Measurements from ENCODE around the gene HSD11B1L.

HSD11B1L gene

DNA sequence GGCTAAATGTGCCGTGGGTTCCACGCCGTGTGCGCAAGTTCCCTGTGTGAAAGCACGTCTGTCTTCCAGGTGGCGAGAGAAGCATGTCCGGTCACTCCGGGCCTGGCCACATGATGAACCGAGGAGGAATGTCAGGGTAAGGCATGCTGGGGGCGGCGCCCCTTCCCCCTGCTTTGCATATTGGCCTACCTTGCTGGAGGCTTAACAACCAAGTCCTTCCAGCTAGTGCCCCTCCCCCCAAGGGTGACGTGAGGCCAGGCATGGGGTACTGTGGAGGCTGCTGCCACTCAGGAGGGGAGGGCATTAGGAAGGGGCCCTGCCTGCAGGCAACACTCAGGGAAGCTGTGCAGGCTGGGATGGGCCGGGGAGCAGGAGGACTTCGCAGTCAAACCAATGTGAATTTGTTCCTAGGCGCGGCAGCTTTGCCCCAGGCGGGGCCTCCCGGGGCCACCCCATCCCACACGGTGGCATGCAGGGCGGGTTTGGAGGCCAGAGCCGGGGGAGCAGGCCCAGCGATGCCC is 13.0 kb upstream of the HSD11B1L start:
- H3K4me3 ChIP-seq (ENCODE audit: low read depth in 1 of 2, low read length in 2 of 2) = no peak overlapping the region
- no peak overlapping the region for H3K9ac ChIP-seq (ENCODE audit: low read length)
- H3K9me3 ChIP-seq (ENCODE audit: low read length) = no peaks in the 10 kb centered on the region
- H3K4me1 ChIP-seq (ENCODE audit: insufficient read depth, low read length) = no peaks in the 10 kb centered on the region
- no peak overlapping the region for H3K27ac ChIP-seq (ENCODE audit: low read depth, low read length)
- H3K36me3 ChIP-seq (ENCODE audit: insufficient read depth, low read length) = peaks cover 58% of the 10 kb centered on the region
- no peaks in the 10 kb centered on the region for H3K27me3 ChIP-seq (ENCODE audit: control insufficient read depth in 1 of 2, insufficient read depth in 2 of 2, low read length in 2 of 2)

DNA sequence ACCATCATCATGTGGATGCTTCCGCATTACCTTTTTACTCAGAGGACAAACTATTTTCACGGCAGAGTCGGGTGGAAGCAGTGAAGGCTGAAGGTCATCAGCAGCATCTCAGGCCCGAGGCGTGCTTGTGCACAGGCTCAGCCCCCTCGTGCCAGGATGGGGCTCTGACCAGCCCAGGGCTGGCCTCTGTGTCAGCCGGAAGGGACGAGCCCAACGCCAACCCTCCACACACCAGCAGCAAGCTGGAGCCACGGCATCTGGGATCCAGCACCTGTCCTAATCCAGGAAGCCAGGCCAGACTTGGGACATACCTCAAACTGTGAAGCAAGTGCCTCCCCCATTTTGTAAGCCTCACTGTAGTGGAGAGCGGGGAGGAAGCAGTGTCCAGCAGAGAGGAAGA is 11.6 kb upstream of the HSD11B1L start:
- H3K9ac ChIP-seq (ENCODE audit: low read length) = no peak overlapping the region
- H3K27me3 ChIP-seq (ENCODE audit: control insufficient read depth in 1 of 2, insufficient read depth in 2 of 2, low read length in 2 of 2) = no peaks in the 10 kb centered on the region
- H3K4me1 ChIP-seq (ENCODE audit: insufficient read depth, low read length) = no peaks in the 10 kb centered on the region
- H3K9me3 ChIP-seq (ENCODE audit: low read length) = no peaks in the 10 kb centered on the region
- peaks cover 48% of the 10 kb centered on the region for H3K36me3 ChIP-seq (ENCODE audit: insufficient read depth, low read length)
- no peak overlapping the region for H3K4me3 ChIP-seq (ENCODE audit: low read depth in 1 of 2, low read length in 2 of 2)
- H3K27ac ChIP-seq (ENCODE audit: low read depth, low read length) = no peak overlapping the region

GRCh38 chr19:5671600-5671999 is 9.2 kb upstream of the HSD11B1L start:
- no peak overlapping the region for H3K9ac ChIP-seq (ENCODE audit: low read length)
- no peak overlapping the region for H3K4me3 ChIP-seq (ENCODE audit: low read depth in 1 of 2, low read length in 2 of 2)
- H3K9me3 ChIP-seq (ENCODE audit: low read length) = no peaks in the 10 kb centered on the region
- peaks cover 25% of the 10 kb centered on the region for H3K36me3 ChIP-seq (ENCODE audit: insufficient read depth, low read length)
- no peaks in the 10 kb centered on the region for H3K27me3 ChIP-seq (ENCODE audit: control insufficient read depth in 1 of 2, insufficient read depth in 2 of 2, low read length in 2 of 2)
- no peak overlapping the region for H3K27ac ChIP-seq (ENCODE audit: low read depth, low read length)
- no peaks in the 10 kb centered on the region for H3K4me1 ChIP-seq (ENCODE audit: insufficient read depth, low read length)

DNA sequence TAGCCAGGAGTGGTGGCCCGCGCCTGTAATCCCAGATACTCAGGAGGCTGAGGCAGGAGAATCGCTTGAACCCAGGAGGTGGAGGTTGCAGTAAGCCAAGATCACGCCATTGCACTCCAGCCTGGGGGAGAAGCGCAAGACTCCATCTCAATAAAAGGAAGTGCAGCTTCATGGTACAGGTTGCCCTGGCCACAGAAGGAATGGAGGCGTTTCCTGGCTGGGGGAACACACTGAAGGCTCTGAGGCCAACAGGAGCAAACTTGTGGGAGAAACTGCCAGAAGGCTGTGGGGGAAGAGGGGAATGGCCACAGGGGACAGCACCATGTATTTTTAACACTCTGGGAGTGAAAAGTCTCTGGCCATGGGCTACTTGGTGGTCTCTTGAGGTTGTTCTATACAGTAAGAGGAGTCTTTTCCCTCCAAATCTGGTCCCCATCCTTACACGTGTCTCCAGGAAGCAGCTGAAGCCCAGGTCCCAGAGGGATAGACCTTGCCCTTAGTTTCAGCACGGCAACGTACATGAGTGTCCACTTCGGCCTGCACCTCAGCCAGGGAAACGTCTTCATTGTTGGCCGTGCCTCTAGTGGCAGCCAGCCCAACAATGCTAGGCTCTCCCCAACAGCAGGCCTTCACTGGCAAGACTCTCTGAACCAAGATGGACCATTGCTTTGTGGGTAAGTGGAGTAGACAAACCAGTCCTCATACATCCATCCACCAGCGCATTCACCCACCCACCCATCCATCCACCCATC is 7.9 kb upstream of the HSD11B1L start:
- H3K27ac ChIP-seq (ENCODE audit: low read depth, low read length) = no peak overlapping the region
- H3K4me3 ChIP-seq (ENCODE audit: low read depth in 1 of 2, low read length in 2 of 2) = no peak overlapping the region
- H3K4me1 ChIP-seq (ENCODE audit: insufficient read depth, low read length) = no peaks in the 10 kb centered on the region
- H3K36me3 ChIP-seq (ENCODE audit: insufficient read depth, low read length) = peaks cover 13% of the 10 kb centered on the region
- H3K27me3 ChIP-seq (ENCODE audit: control insufficient read depth in 1 of 2, insufficient read depth in 2 of 2, low read length in 2 of 2) = no peaks in the 10 kb centered on the region
- H3K9me3 ChIP-seq (ENCODE audit: low read length) = no peaks in the 10 kb centered on the region
- no peak overlapping the region for H3K9ac ChIP-seq (ENCODE audit: low read length)

DNA sequence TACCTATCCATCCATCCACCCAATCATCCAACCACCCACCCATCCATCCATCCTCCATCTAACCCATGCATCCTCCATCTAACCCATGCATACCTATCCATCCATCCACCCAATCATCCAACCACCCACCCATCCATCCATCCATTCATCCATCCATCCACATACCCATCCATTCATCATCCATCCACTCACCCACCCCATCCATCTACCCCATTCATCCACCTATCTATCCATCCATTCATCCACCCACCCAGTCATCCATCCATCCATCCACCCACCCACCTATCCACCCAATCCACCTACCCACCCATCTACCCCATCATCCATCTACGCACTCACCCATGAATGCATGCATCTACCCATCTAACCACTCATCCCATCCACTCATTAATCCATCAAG is 7.1 kb upstream of the HSD11B1L start:
- Histone ChIP-seq H3K36me3 (ENCODE audit: insufficient read depth, low read length) (peaks cover 11% of the 10 kb centered on the region), H3K27me3 (ENCODE audit: control insufficient read depth in 1 of 2, insufficient read depth in 2 of 2, low read length in 2 of 2) (no peaks in the 10 kb centered on the region), H3K9ac (ENCODE audit: low read length) (no peak overlapping the region), H3K4me1 (ENCODE audit: insufficient read depth, low read length) (no peaks in the 10 kb centered on the region), H3K27ac (ENCODE audit: low read depth, low read length) (no peak overlapping the region), H3K9me3 (ENCODE audit: low read length) (no peaks in the 10 kb centered on the region), H3K4me3 (ENCODE audit: low read depth in 1 of 2, low read length in 2 of 2) (no peak overlapping the region)

DNA sequence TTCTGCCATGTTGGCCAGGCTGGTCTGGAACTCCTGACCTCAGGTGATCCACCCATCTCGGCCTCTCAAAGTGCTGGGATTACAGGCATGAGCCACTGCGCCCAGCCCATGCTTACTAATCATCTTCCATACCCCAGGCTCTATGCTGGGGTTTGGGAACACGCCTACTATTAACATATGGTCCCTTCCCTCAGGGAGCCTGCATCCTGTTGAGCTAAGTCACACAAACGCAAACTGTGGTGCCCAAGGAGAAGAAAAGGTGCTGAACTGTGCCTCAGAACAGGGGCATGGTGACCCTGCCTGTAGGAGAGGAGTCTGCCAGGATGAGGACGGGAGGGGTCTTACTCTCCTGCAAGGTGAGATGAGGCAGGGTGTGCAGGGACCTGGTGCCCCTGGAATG is 6.1 kb upstream of the HSD11B1L start:
- Histone ChIP-seq H3K27me3 (ENCODE audit: control insufficient read depth in 1 of 2, insufficient read depth in 2 of 2, low read length in 2 of 2) (no peaks in the 10 kb centered on the region), H3K27ac (ENCODE audit: low read depth, low read length) (no peak overlapping the region), H3K36me3 (ENCODE audit: insufficient read depth, low read length) (peaks cover 5% of the 10 kb centered on the region)

GRCh38 chr19:5676105-5676771 is 4.6 kb upstream of the HSD11B1L start:
- H3K36me3 ChIP-seq (ENCODE audit: insufficient read depth, low read length) = peaks cover 5% of the 10 kb centered on the region
- no peak overlapping the region for H3K27ac ChIP-seq (ENCODE audit: low read depth, low read length)
- H3K27me3 ChIP-seq (ENCODE audit: control insufficient read depth in 1 of 2, insufficient read depth in 2 of 2, low read length in 2 of 2) = no peaks in the 10 kb centered on the region

More for the DNA sequence above, 6.1 kb upstream of the HSD11B1L start:
- Histone ChIP-seq H3K9ac (ENCODE audit: low read length) (no peak overlapping the region), H3K4me1 (ENCODE audit: insufficient read depth, low read length) (peaks cover 7% of the 10 kb centered on the region), H3K9me3 (ENCODE audit: low read length) (no peaks in the 10 kb centered on the region), H3K4me3 (ENCODE audit: low read depth in 1 of 2, low read length in 2 of 2) (no peak overlapping the region)

DNA sequence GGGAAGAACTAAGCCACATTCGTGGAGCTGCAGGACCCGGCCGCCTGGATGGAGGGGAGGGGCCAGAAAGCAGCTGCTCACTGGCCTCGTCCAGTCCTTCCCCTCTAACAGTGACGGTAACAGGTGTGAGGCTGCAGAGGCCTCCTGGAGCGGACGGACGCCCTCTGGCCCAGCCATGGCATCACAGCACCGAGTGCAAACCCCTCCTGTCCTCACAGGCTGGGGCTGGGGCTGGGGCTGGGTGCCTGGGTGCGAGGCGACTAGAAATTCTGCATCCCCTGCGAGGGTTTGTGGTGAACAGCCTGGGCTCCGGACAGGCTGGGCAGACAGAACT is 4.1 kb upstream of the HSD11B1L start:
- Histone ChIP-seq H3K27ac (ENCODE audit: low read depth, low read length) (no peak overlapping the region), H3K9me3 (ENCODE audit: low read length) (no peaks in the 10 kb centered on the region), H3K4me1 (ENCODE audit: insufficient read depth, low read length) (peaks cover 16% of the 10 kb centered on the region), H3K36me3 (ENCODE audit: insufficient read depth, low read length) (peaks cover 5% of the 10 kb centered on the region), H3K9ac (ENCODE audit: low read length) (no peak overlapping the region), H3K4me3 (ENCODE audit: low read depth in 1 of 2, low read length in 2 of 2) (no peak overlapping the region), H3K27me3 (ENCODE audit: control insufficient read depth in 1 of 2, insufficient read depth in 2 of 2, low read length in 2 of 2) (no peaks in the 10 kb centered on the region)

More at GRCh38 chr19:5676105-5676771, 4.6 kb upstream of the HSD11B1L start:
- no peak overlapping the region for H3K9ac ChIP-seq (ENCODE audit: low read length)
- H3K4me3 ChIP-seq (ENCODE audit: low read depth in 1 of 2, low read length in 2 of 2) = no peak overlapping the region
- peaks cover 13% of the 10 kb centered on the region for H3K4me1 ChIP-seq (ENCODE audit: insufficient read depth, low read length)
- H3K9me3 ChIP-seq (ENCODE audit: low read length) = no peaks in the 10 kb centered on the region

GRCh38 chr19:5677136-5677535 is 3.7 kb upstream of the HSD11B1L start:
- H3K9me3 ChIP-seq (ENCODE audit: low read length) = no peaks in the 10 kb centered on the region
- H3K27ac ChIP-seq (ENCODE audit: low read depth, low read length) = no peak overlapping the region
- H3K4me3 ChIP-seq (ENCODE audit: low read depth in 1 of 2, low read length in 2 of 2) = no peak overlapping the region
- H3K27me3 ChIP-seq (ENCODE audit: control insufficient read depth in 1 of 2, insufficient read depth in 2 of 2, low read length in 2 of 2) = no peaks in the 10 kb centered on the region
- H3K9ac ChIP-seq (ENCODE audit: low read length) = no peak overlapping the region
- peaks cover 16% of the 10 kb centered on the region for H3K4me1 ChIP-seq (ENCODE audit: insufficient read depth, low read length)
- H3K36me3 ChIP-seq (ENCODE audit: insufficient read depth, low read length) = peaks cover 5% of the 10 kb centered on the region

DNA sequence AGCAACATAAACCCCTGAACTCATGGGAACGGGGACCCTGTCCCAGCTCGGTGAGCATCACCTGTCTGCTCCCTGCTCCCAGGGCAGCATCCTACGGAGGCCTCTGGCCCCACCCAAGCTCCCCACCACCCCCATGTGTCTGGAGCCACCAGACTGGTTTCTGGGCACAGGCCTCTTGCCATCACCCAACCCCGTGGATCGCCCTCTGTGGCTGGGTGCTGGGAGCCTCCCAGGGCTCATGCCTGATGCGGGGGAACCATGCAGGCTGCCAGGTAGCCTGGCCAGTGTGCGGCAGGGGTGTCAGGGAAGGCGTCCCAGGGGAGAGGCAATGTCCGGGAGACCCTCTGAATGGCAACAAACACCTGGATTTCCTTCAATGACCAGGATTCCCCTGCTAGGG is 3.2 kb upstream of the HSD11B1L start:
- peaks cover 16% of the 10 kb centered on the region for H3K4me1 ChIP-seq (ENCODE audit: insufficient read depth, low read length)
- no peak overlapping the region for H3K9ac ChIP-seq (ENCODE audit: low read length)
- H3K27ac ChIP-seq (ENCODE audit: low read depth, low read length) = no peak overlapping the region
- no peaks in the 10 kb centered on the region for H3K9me3 ChIP-seq (ENCODE audit: low read length)
- no peak overlapping the region for H3K4me3 ChIP-seq (ENCODE audit: low read depth in 1 of 2, low read length in 2 of 2)
- H3K27me3 ChIP-seq (ENCODE audit: control insufficient read depth in 1 of 2, insufficient read depth in 2 of 2, low read length in 2 of 2) = no peaks in the 10 kb centered on the region
- H3K36me3 ChIP-seq (ENCODE audit: insufficient read depth, low read length) = peaks cover 5% of the 10 kb centered on the region

DNA sequence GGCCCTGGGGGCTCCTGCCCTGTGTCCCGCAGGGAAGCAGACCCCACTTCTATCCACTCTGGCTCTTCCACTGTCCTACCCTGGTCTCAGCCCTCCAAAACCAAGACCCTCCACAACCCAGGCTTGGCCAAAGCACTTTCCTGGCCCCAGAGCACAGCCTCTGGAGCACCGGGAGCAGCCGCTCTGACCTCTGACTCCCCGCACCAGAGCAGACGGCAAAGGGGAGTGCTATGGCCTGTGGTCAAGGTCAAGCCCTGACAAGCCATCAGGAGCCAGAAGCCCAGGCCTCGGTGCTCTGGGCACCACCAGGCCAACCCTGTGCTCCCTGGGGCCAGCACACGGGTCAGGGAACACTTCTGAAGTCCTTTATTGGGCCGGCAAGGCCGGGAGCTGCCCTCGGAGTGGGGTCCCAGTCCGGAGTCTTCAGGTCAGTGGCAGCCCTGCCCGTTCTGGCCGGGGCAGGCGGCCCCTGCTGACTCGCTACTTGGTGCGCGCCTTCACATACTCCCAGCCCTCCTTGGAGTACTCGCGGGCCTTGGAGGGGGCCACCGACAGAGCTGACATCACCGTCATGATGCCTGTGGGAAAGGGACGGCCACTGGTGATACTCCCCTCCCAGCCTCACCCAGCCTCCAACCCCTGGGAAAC is 2.6 kb upstream of the HSD11B1L start:
- Histone ChIP-seq H3K4me1 (ENCODE audit: insufficient read depth, low read length) (peaks cover 16% of the 10 kb centered on the region), H3K4me3 (ENCODE audit: low read depth in 1 of 2, low read length in 2 of 2) (no peak overlapping the region), H3K27me3 (ENCODE audit: control insufficient read depth in 1 of 2, insufficient read depth in 2 of 2, low read length in 2 of 2) (no peaks in the 10 kb centered on the region), H3K27ac (ENCODE audit: low read depth, low read length) (no peak overlapping the region), H3K36me3 (ENCODE audit: insufficient read depth, low read length) (peaks cover 5% of the 10 kb centered on the region), H3K9ac (ENCODE audit: low read length) (no peak overlapping the region), H3K9me3 (ENCODE audit: low read length) (no peaks in the 10 kb centered on the region)
